Measurements from ENCODE around the gene ZFP36L1.

- no peak for TF ChIP-seq L3MBTL2 (conservative IDR thresholded peaks at IDR 0.05)
- TF ChIP-seq SP1 (IDR thresholded peaks at IDR 0.05), result no peak
- TF ChIP-seq PKNOX1 (IDR thresholded peaks at IDR 0.05), result no peak
- TF ChIP-seq TARDBP (IDR thresholded peaks at IDR 0.05), result no peak
- no peak for TF ChIP-seq ARNT (IDR thresholded peaks at IDR 0.05)
- no peak for TF ChIP-seq LEF1 (IDR thresholded peaks at IDR 0.05; ENCODE audit: borderline replicate concordance)
- no peak for TF ChIP-seq BHLHE40 (IDR thresholded peaks at IDR 0.05; ENCODE audit: borderline replicate concordance)
- TF ChIP-seq SUZ12 (IDR thresholded peaks at IDR 0.05), result no peak
- TF ChIP-seq FOXA1 (IDR thresholded peaks at IDR 0.05), result no peak
- no peak for TF ChIP-seq ZNF384 (IDR thresholded peaks at IDR 0.05)
Observed at GRCh38 chr14:68771631-68772030, 21.2 kb downstream of the ZFP36L1 start.

Data from HEK293T (cell line).